Measurements from ENCODE around the gene CPB2.

- no peak for TF ChIP-seq CTCF (IDR thresholded peaks at IDR 0.05 in 2 of 3, conservative IDR thresholded peaks at IDR 0.05 in 1 of 3; ENCODE audit: insufficient read depth in 2 of 3, low read depth in 1 of 3, low read length in 3 of 3)
- TF ChIP-seq, protein P1, sequence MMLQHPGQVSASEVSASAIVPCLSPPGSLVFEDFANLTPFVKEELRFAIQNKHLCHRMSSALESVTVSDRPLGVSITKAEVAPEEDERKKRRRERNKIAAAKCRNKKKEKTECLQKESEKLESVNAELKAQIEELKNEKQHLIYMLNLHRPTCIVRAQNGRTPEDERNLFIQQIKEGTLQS (IDR thresholded peaks at IDR 0.05): no peak
- TF ChIP-seq, protein P1 (CRISPR knock-in tag; conservative IDR thresholded peaks at IDR 0.05): no peak
- TF ChIP-seq PREB (CRISPR knock-in tag; IDR thresholded peaks at IDR 0.05): no peak
- TF ChIP-seq CBX5 (IDR thresholded peaks at IDR 0.05; ENCODE audit: borderline replicate concordance, low read depth): no peak
- TF ChIP-seq TAF1 (IDR thresholded peaks at IDR 0.05; ENCODE audit: control insufficient read depth, extremely low read depth, insufficient read depth, low read length, severe bottlenecking): no peak
- TF ChIP-seq REST (IDR thresholded peaks at IDR 0.05; ENCODE audit: borderline replicate concordance): no peak
- no peak for TF ChIP-seq REST (CRISPR knock-in tag; IDR thresholded peaks at IDR 0.05; ENCODE audit: low read depth)
- TF ChIP-seq EP300 (IDR thresholded peaks at IDR 0.05; ENCODE audit: low read length): no peak
- TF ChIP-seq TCF3 (CRISPR knock-in tag; IDR thresholded peaks at IDR 0.05): no peak
Measured at GRCh38 chr13:46094478-46094877, 10.4 kb downstream of the CPB2 start.
